GM18909 (cell line): ENCODE data around the gene RGL2.
A peak's percentile ranks its signal among the peaks of the same experiment; 100 is the strongest.
"Not testable (repeated sequence)": the region's sequence is repeated elsewhere in the genome, so short reads cannot be mapped to it uniquely, and the experiment has no call there.

Source experiments
- ATAC-seq: cut with Tn5 transposase; IDR thresholded peaks from one replicate; pipeline ENCODE4 v1.9.1; 2021; ENCODE audit warnings: mild to moderate bottlenecking; ENCODE audit not compliant: unreplicated experiment, poor library complexity

The RGL2 gene

GRCh38 chr6:33275795-33276580 lies 22.8 kb downstream of the RGL2 start:
- not testable (repeated sequence) for ATAC-seq

- ATAC-seq = no peak
These were observed 24.5 kb downstream of the RGL2 start for GRCh38 chr6:33273924-33274902.

GRCh38 chr6:33273129-33273923 lies 25.4 kb downstream of the RGL2 start:
- ATAC-seq = no peak

- ATAC-seq = no peak
These were observed 26.2 kb downstream of the RGL2 start for GRCh38 chr6:33272275-33273128.

GRCh38 chr6:33271468-33272274 lies 27.1 kb downstream of the RGL2 start, which contains the start of the genes RPS18 and VPS52:
TSS of gene RPS18 (plus strand) at chr6:33272075. CDS start at chr6:33272120, 45 bp downstream.
TSS of gene VPS52 (minus strand) at chr6:33271876. CDS start at chr6:33271675, 201 bp downstream.
- peak; percentile 83 for ATAC-seq

- peak; percentile 4 for ATAC-seq
These were observed 27.6 kb downstream of the RGL2 start for GRCh38 chr6:33271117-33271467.

- ATAC-seq = no peak
These were observed 34.7 kb downstream of the RGL2 start for GRCh38 chr6:33264015-33264414.

- not testable (repeated sequence) for ATAC-seq
These were observed 36.3 kb downstream of the RGL2 start for GRCh38 chr6:33262490-33262889.

GRCh38 chr6:33259032-33259431 lies 39.7 kb downstream of the RGL2 start:
- ATAC-seq = no peak

- no peak for ATAC-seq
These were observed 44.2 kb downstream of the RGL2 start for GRCh38 chr6:33254591-33254990.

GRCh38 chr6:33252759-33253158 lies 46.0 kb downstream of the RGL2 start:
- no peak for ATAC-seq

GRCh38 chr6:33251395-33252012 lies 47.2 kb downstream of the RGL2 start:
- no peak for ATAC-seq

- no peak for ATAC-seq
These were observed 48.0 kb downstream of the RGL2 start for GRCh38 chr6:33250731-33251130.

GRCh38 chr6:33249732-33250630 lies 48.8 kb downstream of the RGL2 start:
- no peak for ATAC-seq

- peak; percentile 93 for ATAC-seq
These were observed 49.6 kb downstream of the RGL2 start for GRCh38 chr6:33248932-33249731.

- ATAC-seq = peak; percentile 5
These were observed 50.2 kb downstream of the RGL2 start for GRCh38 chr6:33248643-33248931.
